SK-N-SH (cell line): ENCODE data around the gene PHGDH.

Experiments used
- CTCF ChIP-seq: fragments of 200-600 bp; sonication (generic); IDR thresholded peaks from 2 replicates; pipeline ENCODE4 v1.6.1; 2017; ENCODE audit warnings: antibody characterized with exemption, mild to moderate bottlenecking, moderate library complexity
- POLR2AphosphoS5 ChIP-seq: IDR thresholded peaks from 2 replicates; pipeline ENCODE4 v1.6.1; 2012; ENCODE audit warnings: low read depth, low read length
- TCF12 ChIP-seq: IDR thresholded peaks from 2 replicates; pipeline ENCODE4 v1.4.0; 2012
- USF2 ChIP-seq: fragments of 150-350 bp; IDR thresholded peaks from 2 replicates; pipeline ENCODE4 v1.6.1; 2017; ENCODE audit warnings: antibody characterized with exemption, low read length, low read depth, borderline replicate concordance
- ZBTB33 ChIP-seq: IDR thresholded peaks from 2 replicates; pipeline ENCODE4 v1.4.0; 2012; ENCODE audit warnings: low read depth, borderline replicate concordance
- TF ChIP-seq, protein P1 (sequence below): IDR thresholded peaks from 2 replicates; pipeline ENCODE4 v1.6.1; 2012; ENCODE audit warnings: mild to moderate bottlenecking, low read depth, low read length, moderate library complexity

DNA sequence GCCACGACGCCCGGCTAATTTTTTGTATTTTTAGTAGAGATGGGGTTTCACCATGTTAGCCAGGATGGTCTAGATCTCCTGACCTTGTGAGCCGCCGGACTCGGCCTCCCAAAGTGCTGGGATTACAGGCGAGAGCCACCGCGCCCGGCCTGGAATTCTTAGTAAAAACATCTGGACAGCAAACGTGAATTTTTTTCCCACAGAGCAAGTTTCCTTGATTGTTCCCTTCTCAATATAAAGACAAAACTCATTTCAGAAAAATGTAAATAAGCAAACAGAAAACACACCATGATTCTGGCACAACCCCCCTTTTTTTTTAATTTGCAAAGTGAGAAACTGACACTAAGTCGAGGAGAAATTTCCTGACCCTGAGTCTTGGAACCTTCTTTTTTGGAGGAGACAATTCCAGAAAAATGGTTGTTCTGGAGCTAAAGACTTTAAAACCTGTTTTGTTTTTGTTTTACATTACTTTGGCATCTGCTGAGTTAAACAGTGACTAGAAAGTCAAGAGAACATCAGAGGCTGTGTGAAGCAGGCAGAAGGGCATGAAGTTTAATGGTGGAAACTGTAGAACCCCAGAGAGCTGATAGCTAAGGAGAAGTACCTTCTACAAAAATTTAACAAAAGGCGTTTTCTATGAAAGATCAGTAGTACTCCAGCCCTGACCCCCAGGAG is 67.3 kb downstream of the PHGDH start:
- TF ChIP-seq CTCF (no peak), TCF12 (no peak), USF2 (no peak), POLR2AphosphoS5 (no peak), ZBTB33 (no peak)
- TF ChIP-seq, protein P1, sequence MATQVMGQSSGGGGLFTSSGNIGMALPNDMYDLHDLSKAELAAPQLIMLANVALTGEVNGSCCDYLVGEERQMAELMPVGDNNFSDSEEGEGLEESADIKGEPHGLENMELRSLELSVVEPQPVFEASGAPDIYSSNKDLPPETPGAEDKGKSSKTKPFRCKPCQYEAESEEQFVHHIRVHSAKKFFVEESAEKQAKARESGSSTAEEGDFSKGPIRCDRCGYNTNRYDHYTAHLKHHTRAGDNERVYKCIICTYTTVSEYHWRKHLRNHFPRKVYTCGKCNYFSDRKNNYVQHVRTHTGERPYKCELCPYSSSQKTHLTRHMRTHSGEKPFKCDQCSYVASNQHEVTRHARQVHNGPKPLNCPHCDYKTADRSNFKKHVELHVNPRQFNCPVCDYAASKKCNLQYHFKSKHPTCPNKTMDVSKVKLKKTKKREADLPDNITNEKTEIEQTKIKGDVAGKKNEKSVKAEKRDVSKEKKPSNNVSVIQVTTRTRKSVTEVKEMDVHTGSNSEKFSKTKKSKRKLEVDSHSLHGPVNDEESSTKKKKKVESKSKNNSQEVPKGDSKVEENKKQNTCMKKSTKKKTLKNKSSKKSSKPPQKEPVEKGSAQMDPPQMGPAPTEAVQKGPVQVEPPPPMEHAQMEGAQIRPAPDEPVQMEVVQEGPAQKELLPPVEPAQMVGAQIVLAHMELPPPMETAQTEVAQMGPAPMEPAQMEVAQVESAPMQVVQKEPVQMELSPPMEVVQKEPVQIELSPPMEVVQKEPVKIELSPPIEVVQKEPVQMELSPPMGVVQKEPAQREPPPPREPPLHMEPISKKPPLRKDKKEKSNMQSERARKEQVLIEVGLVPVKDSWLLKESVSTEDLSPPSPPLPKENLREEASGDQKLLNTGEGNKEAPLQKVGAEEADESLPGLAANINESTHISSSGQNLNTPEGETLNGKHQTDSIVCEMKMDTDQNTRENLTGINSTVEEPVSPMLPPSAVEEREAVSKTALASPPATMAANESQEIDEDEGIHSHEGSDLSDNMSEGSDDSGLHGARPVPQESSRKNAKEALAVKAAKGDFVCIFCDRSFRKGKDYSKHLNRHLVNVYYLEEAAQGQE: no peak
